ENCODE data around the gene FBRSL1. TPM values are rescaled to one million over a fixed set of nuclear protein-coding genes. Genes with fewer than 3 reads are reported as not detected.

FBRSL1 gene
- total RNA-seq, 3 donors from 2014 or later, result 3.5 to 9.8 (median 7.2) TPM

- TF ChIP-seq POLR2A (IDR thresholded peaks at IDR 0.05) (no peak), POLR2AphosphoS5 (IDR thresholded peaks at IDR 0.05) (no peak), CTCF (IDR thresholded peaks at IDR 0.05) (no peak)
- Histone ChIP-seq H3K9me3 (no peaks in the 10 kb centered on the region), H3K27me3 (peaks cover 0 to 35% of the 10 kb centered on the region in 2 donors), H3K4me1 (no peaks in the 10 kb centered on the region), H3K4me3 (no peak overlapping the region), H3K36me3 (no peaks in the 10 kb centered on the region), H3K27ac (no peak overlapping the region)
- intact Hi-C loops (cut with DNase I; ENCODE audit: low total_unique reads), result no loop called here
- no peak for DNase-seq (ENCODE audit: low spot score in 2 of 2)
Observed at GRCh38 chr12:132483612-132484011, 6.3 kb upstream of the FBRSL1 start.

- intact Hi-C loops (cut with DNase I; ENCODE audit: low total_unique reads), result no loop called here
- no peaks in the 10 kb centered on the region for H3K36me3 ChIP-seq
- no peak for DNase-seq (ENCODE audit: low spot score in 2 of 2)
Observed at GRCh38 chr12:132484183-132484890, 5.6 kb upstream of the FBRSL1 start.

GRCh38 chr12:132484891-132485441 is 5.0 kb upstream of the FBRSL1 start:
- no peak for DNase-seq (ENCODE audit: low spot score in 2 of 2)
- Histone ChIP-seq H3K9me3 (no peaks in the 10 kb centered on the region), H3K36me3 (no peaks in the 10 kb centered on the region), H3K27me3 (peaks cover 0 to 28% of the 10 kb centered on the region in 2 donors), H3K4me3 (no peak overlapping the region), H3K27ac (no peak overlapping the region), H3K4me1 (no peaks in the 10 kb centered on the region)
- intact Hi-C loops (cut with DNase I; ENCODE audit: low total_unique reads), result no loop called here
- TF ChIP-seq CTCF (IDR thresholded peaks at IDR 0.05) (no peak), POLR2A (IDR thresholded peaks at IDR 0.05) (no peak), POLR2AphosphoS5 (IDR thresholded peaks at IDR 0.05) (no peak)

More at GRCh38 chr12:132484183-132484890, 5.6 kb upstream of the FBRSL1 start:
- H3K4me3 ChIP-seq, result no peak overlapping the region
- peaks cover 0 to 33% of the 10 kb centered on the region in 2 donors for H3K27me3 ChIP-seq
- H3K9me3 ChIP-seq, result no peaks in the 10 kb centered on the region
- no peak overlapping the region for H3K27ac ChIP-seq
- H3K4me1 ChIP-seq, result no peaks in the 10 kb centered on the region
- TF ChIP-seq POLR2AphosphoS5 (IDR thresholded peaks at IDR 0.05) (no peak), CTCF (IDR thresholded peaks at IDR 0.05) (no peak), POLR2A (IDR thresholded peaks at IDR 0.05) (no peak)

GRCh38 chr12:132485619-132486018 is 4.3 kb upstream of the FBRSL1 start:
- Histone ChIP-seq H3K4me3 (no peak overlapping the region), H3K36me3 (no peaks in the 10 kb centered on the region), H3K4me1 (no peaks in the 10 kb centered on the region), H3K9me3 (no peaks in the 10 kb centered on the region), H3K27me3 (peaks cover 0 to 21% of the 10 kb centered on the region in 2 donors), H3K27ac (no peak overlapping the region)
- no peak for DNase-seq (ENCODE audit: low spot score in 2 of 2)
- TF ChIP-seq POLR2AphosphoS5 (IDR thresholded peaks at IDR 0.05) (no peak), CTCF (IDR thresholded peaks at IDR 0.05) (no peak), POLR2A (IDR thresholded peaks at IDR 0.05) (no peak)
- intact Hi-C loops (cut with DNase I; ENCODE audit: low total_unique reads), result no loop called here

- Histone ChIP-seq H3K27me3 (peaks cover 0 to 17% of the 10 kb centered on the region in 2 donors), H3K4me3 (no peak overlapping the region), H3K4me1 (peaks cover 0 to under 1% of the 10 kb centered on the region in 2 donors), H3K27ac (no peak overlapping the region), H3K9me3 (no peaks in the 10 kb centered on the region), H3K36me3 (no peaks in the 10 kb centered on the region)
- DNase-seq (ENCODE audit: low spot score in 2 of 2), result no peak
- no peak for TF ChIP-seq POLR2A (IDR thresholded peaks at IDR 0.05)
- no peak for TF ChIP-seq CTCF (IDR thresholded peaks at IDR 0.05)
- no peak for TF ChIP-seq POLR2AphosphoS5 (IDR thresholded peaks at IDR 0.05)
- intact Hi-C loops (cut with DNase I; ENCODE audit: low total_unique reads), result no loop called here
Observed at GRCh38 chr12:132486168-132486567, 3.8 kb upstream of the FBRSL1 start.

Data from breast epithelium (tissue), 4 donors.